Renal cortex interstitium (tissue), 3 donors: ENCODE results near the gene BET1L. TPM values are rescaled to one million over a fixed set of nuclear protein-coding genes. Genes with fewer than 3 reads are reported as not detected.

Source experiments
- polyA plus RNA-seq, 3 donors: library from polyadenylated mRNA; unstranded; fragments of 120-200 nt; gene quantifications; one replicate each; pipeline ENCODE4 v1.2.1, GENCODE V29; 2013; ENCODE audit not compliant: insufficient read length in 3 of 3

Gene BET1L
- polyA plus RNA-seq, 3 donors: 36.1 to 47.8 (median 46.2) TPM

Other genes starting within 250 kb of the BET1L start
- gene SCGB1C1, start 14.3 kb downstream of the BET1L start, polyA plus RNA-seq: 1 to 10 TPM in 1 of 3 donors, under 1 TPM in 1, not detected in 1; 0.48 to 1.9 TPM
- 10 to 100 TPM; 71.4 to 88.1 (median 80.9) TPM for gene RIC8A, start 309 bp upstream of the BET1L start, polyA plus RNA-seq
- gene SIRT3, start 28.9 kb upstream of the BET1L start, polyA plus RNA-seq: 10 to 100 TPM; 26.5 to 39.3 (median 29.2) TPM
- gene PSMD13, start 29.6 kb upstream of the BET1L start, polyA plus RNA-seq: 100 to 1,000 TPM; 132 to 155 (median 152) TPM
- under 1 TPM; 0.24 to 0.67 (median 0.55) TPM for gene NLRP6, start 71.0 kb upstream of the BET1L start, polyA plus RNA-seq
- 10 to 100 TPM; 10.9 to 52.6 (median 29.2) TPM for gene PGGHG, start 81.7 kb upstream of the BET1L start, polyA plus RNA-seq
- gene IFITM5, start 92.1 kb upstream of the BET1L start, polyA plus RNA-seq: under 1 TPM in 2 of 3 donors, not detected in 1; 0.19 to 0.36 TPM
- gene IFITM2, start 100.4 kb upstream of the BET1L start, polyA plus RNA-seq: 100 to 1,000 TPM; 176 to 248 (median 216) TPM
- gene IFITM1, start 106.6 kb upstream of the BET1L start, polyA plus RNA-seq: 10 to 100 TPM; 36.7 to 47.9 (median 42.5) TPM
- gene IFITM3, start 113.5 kb upstream of the BET1L start, polyA plus RNA-seq: 100 to 1,000 TPM; 323 to 370 (median 359) TPM
- gene B4GALNT4, start 162.1 kb upstream of the BET1L start, polyA plus RNA-seq: 10 to 100 TPM; 64.8 to 99.5 (median 72.8) TPM
- 1 to 10 TPM; 3.4 to 5.1 (median 4.6) TPM for gene PKP3, start 186.8 kb upstream of the BET1L start, polyA plus RNA-seq
- 10 to 100 TPM; 31.7 to 58.1 (median 56.9) TPM for gene SIGIRR, start 207.6 kb upstream of the BET1L start, polyA plus RNA-seq
- gene ANO9, start 234.6 kb upstream of the BET1L start, polyA plus RNA-seq: 10 to 100 TPM in 2 of 3 donors, 1 to 10 TPM in 1; 9.2 to 18.1 (median 10.3) TPM
- 10 to 100 TPM; 30.6 to 40.8 (median 35.9) TPM for gene PTDSS2, start 242.9 kb upstream of the BET1L start, polyA plus RNA-seq